HG03060 (cell line): ENCODE results near the gene ZNF177.
A peak's percentile ranks its signal among the peaks of the same experiment; 100 is the strongest.
"Not testable (repeated sequence)": the region's sequence is repeated elsewhere in the genome, so short reads cannot be mapped to it uniquely, and the experiment has no call there.

Experiments used
- ATAC-seq: cut with Tn5 transposase; IDR thresholded peaks from one replicate; pipeline ENCODE4 v1.9.1; 2021; ENCODE audit warnings: low read depth, moderate number of reproducible peaks; ENCODE audit not compliant: unreplicated experiment

ZNF177 gene

GRCh38 chr19:9362905-9363304 is at the start of gene ZNF177:
TSS of gene ZNF177 (plus strand) at chr19:9363013. CDS start at chr19:9378312, 15,299 bp downstream.
- no peak for ATAC-seq

- no peak for ATAC-seq
Observed at GRCh38 chr19:9313756-9314155, 49.1 kb upstream of the ZNF177 start.

GRCh38 chr19:9321338-9321737 is 41.5 kb upstream of the ZNF177 start:
- no peak for ATAC-seq

- not testable (repeated sequence) for ATAC-seq
Observed at GRCh38 chr19:9321756-9322155, 41.1 kb upstream of the ZNF177 start.

DNA sequence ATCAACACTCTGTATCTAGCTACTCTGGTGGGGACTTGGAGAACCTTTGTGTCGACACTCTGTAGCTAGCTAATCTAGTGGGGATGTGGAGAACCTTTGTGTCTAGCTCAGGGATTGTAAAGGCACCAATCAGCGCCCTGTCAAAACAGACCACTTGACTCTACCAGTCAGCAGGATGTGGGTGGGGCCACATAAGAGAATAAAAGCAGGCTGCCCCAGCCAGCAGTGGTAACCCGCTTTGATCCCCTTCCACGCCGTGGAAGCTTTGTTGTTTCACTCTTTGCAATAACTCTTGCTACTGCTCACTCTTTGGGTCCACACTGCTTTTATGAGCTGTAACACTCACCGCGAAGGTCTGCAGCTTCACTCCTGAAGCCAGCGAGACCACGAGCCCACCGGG is 40.6 kb upstream of the ZNF177 start:
- ATAC-seq, result not testable (repeated sequence)

DNA sequence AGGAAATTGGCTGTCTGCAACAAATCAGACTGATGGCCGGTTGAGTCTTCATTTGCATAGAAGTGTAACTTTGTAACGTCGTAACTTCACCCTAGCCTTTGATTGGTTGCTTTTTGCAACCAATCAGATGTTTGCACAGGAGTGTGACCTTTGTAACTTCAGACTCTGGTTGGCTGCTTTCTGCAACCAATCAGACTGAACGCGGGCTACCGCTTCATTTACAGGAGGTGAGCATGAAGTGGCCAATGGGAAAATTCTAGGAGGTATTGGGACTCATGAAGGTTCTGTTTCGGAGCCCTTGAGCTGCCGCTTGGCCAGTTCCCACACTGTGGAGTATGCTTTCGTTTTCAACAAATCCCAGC is 39.3 kb upstream of the ZNF177 start:
- peak; percentile 18 for ATAC-seq

DNA sequence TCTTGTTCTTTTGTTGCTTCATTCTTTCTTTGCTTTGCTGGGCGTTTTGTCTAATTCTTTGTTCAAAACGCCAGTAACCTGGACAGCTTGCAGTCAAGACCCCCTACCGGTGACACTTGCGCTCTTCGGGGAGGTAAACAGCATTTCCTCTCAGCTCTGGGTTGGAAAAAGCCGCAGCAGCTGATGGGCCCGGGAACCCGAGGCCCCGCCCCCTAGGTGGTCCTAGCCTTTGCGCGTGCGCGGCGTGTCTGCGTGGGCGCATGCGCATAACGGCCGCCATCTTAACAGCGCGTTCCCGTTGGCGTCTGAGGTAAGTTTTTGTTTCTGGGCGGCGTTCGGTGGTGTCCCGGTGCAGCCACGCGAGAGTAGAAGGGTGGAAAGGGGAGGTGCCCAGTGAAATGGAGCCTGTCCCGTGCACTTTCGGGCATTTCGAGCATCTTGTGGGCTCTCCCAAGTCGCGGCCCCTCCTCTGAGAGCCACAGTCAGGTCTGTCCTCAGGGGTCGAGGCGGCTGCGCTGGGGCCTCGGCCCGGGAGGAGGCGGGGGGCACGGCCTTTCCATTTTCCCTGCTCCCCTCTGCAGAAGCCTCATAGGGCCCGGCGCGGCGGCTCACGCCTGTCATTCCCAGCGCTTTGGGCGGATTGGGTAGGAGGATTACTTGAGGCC is 38.8 kb upstream of the ZNF177 start, which contains the start of gene ZNF559:
ZNF559 (plus strand) TSS at position 261 of the 665 bp plus-strand sequence. CDS start 14,371 bp downstream, outside the sequence.
- ATAC-seq, result peak; percentile 89

- ATAC-seq, result no peak
Observed at GRCh38 chr19:9324584-9324962, 38.2 kb upstream of the ZNF177 start.

DNA sequence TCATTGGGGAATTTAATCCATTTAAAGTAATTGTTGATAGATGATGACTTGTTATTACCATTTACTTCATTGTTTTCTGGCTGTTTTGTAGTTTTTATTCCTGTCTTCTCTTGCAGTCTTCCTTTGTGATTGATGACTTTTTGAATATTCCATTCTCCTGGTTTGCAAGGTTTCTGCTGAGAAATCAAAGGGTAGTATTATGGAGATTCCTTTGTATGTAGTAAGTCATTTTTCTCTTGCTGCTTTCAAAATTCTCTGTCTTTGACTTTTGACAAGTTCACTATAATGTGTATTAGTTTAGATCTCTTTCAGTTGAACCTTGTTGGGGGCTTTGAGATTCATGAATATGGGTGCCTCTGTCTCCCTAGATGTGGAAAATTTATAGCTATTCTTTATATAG is 32.8 kb upstream of the ZNF177 start:
- ATAC-seq, result no peak

GRCh38 chr19:9342610-9343304 is 20.1 kb upstream of the ZNF177 start:
- no peak for ATAC-seq

DNA sequence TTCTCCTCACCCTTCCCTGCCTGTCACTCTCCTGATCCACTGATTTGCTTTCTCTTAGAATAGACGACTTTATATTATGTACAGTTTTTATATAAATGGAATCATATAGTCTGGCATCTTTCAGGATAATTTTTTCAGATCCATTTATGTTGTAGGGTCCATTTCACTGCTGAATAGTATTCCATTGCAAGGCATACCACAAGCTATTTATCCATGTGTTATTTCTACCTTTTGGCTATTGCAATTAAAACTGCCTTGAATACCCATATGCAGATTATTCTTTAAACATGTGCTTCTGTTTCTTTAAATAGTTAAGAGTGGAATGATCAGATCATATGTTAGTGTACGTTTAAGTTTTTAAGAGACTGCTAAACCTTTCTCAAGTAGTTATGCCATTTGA is 17.8 kb upstream of the ZNF177 start:
- ATAC-seq, result no peak

- no peak for ATAC-seq
Observed at GRCh38 chr19:9348253-9348652, 14.6 kb upstream of the ZNF177 start.

- no peak for ATAC-seq
Observed at GRCh38 chr19:9348671-9349070, 14.1 kb upstream of the ZNF177 start.

DNA sequence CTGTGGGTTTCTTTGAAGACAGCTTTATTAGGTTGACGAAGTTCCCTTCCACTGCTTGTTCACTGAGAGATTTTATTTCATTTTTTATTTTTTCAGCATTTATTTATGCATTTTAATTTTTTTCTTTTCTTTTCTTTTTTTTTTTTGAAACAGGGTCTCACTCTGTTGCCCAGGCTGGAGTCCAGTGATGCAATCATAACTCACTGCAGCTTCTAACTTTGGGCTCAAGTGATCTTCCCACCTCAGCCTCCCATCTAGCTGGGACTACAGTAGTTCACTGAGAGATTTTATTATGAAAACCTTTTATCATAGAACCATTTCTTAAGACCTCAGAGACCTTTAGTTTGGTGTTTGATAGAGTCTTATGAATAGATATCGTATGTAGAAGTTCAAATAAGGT is 10.3 kb upstream of the ZNF177 start:
- no peak for ATAC-seq

DNA sequence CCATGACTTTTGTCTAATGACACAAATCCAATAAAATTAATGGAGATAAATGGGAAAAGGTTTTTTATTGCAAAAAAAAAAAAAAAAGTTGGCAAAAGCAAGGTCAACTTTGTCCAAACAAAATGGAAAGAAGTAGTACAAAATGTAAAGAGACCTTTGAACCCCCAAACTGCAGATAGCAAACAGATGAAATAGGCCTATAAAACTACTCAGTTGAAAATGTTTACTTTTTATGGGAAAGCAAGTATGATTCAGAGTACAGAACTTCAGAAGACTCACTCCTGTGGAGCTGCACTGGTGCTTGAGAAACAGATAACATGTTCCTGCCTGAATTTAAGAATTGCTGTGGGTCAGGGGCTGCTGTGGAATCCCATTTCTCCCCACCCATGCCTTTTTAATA is 9.8 kb upstream of the ZNF177 start:
- no peak for ATAC-seq

DNA sequence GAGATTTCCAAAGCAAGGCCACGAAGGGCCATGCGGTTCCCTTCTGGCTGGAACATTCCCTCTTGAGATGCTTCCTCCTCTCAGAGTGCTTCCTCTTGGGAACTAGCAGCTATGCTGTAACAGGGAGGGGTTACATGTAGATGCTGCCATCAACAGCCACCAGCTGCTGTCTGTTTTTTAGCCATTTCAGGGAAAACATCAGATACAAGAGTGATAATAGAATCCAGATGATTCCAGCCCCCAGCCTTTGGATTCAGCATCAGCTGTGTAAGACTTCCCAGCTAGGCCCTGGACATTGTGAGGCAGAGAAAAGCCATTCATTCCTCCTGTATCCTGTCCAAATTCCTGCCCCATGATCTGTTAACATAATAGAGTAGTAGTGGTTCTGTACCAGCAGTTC is 8.2 kb upstream of the ZNF177 start:
- ATAC-seq, result no peak

- no peak for ATAC-seq
Observed at GRCh38 chr19:9370738-9371619, 8.2 kb downstream of the ZNF177 start.

GRCh38 chr19:9381361-9381785 is 18.6 kb downstream of the ZNF177 start:
- ATAC-seq, result no peak

GRCh38 chr19:9406798-9407352 is 44.1 kb downstream of the ZNF177 start:
- no peak for ATAC-seq

- no peak for ATAC-seq
Observed at GRCh38 chr19:9407827-9408226, 45.0 kb downstream of the ZNF177 start.
